Neural cell (in vitro differentiated cells): ENCODE data around the gene TFB2M. TPM values are rescaled to one million over a fixed set of nuclear protein-coding genes. Genes with fewer than 3 reads are reported as not detected.
"Not testable (repeated sequence)": the region's sequence is repeated elsewhere in the genome, so short reads cannot be mapped to it uniquely, and the experiment has no call there.

Experiments used
- H2AFZ ChIP-seq: fragments of 200-600, 300-800 bp; sonication (generic), shearing (Covaris generic); 2 replicates; pipeline ENCODE4 v1.6.0; 2014; ENCODE audit warnings: low read depth, mild to moderate bottlenecking, antibody characterized with exemption, low read length, moderate library complexity
- H3F3A ChIP-seq: fragments of 200-600 bp; shearing (Covaris generic); 2 replicates; pipeline ENCODE4 v1.6.1; 2016; ENCODE audit warnings: mild to moderate bottlenecking, moderate library complexity, mixed read lengths, antibody characterized with exemption, low read length; ENCODE audit not compliant: insufficient read depth, poor library complexity, severe bottlenecking
- H3K27ac ChIP-seq: fragments of 200-600, 300-800 bp; sonication (generic), shearing (Covaris generic); 2 replicates; pipeline ENCODE4 v1.5.1; 2014; ENCODE audit warnings: mild to moderate bottlenecking, low read length, moderate library complexity
- H3K27me3 ChIP-seq: fragments of 300-800, 200-600 bp; sonication (generic), shearing (Covaris generic); 2 replicates; pipeline ENCODE4 v1.6.0; 2014; ENCODE audit warnings: mild to moderate bottlenecking, low read depth, low read length, moderate library complexity; ENCODE audit not compliant: insufficient read depth
- H3K36me3 ChIP-seq: fragments of 300-800, 200-600 bp; sonication (generic), shearing (Covaris generic); 2 replicates; pipeline ENCODE4 v1.5.1; 2014; ENCODE audit warnings: mild to moderate bottlenecking, antibody characterized with exemption, low read length, moderate library complexity; ENCODE audit not compliant: insufficient read depth
- H3K4me2 ChIP-seq: fragments of 300-800, 200-600 bp; sonication (generic), shearing (Covaris generic); 2 replicates; pipeline ENCODE4 v1.6.0; 2014; ENCODE audit warnings: mild to moderate bottlenecking, low read length
- H3K4me3 ChIP-seq: fragments of 300-800, 200-600 bp; sonication (generic), shearing (Covaris generic); 2 replicates; pipeline ENCODE4 v1.5.1; 2014; ENCODE audit warnings: mild to moderate bottlenecking, low read length, moderate library complexity
- H3K79me2 ChIP-seq: fragments of 200-600 bp; shearing (Covaris generic); replicated peaks from 2 replicates; pipeline ENCODE4 v1.6.0; 2014; ENCODE audit warnings: mild to moderate bottlenecking, low read length, moderate library complexity; ENCODE audit not compliant: insufficient read depth
- H3K9ac ChIP-seq: fragments of 300-800, 200-600 bp; sonication (generic), shearing (Covaris generic); 2 replicates; pipeline ENCODE4 v1.6.1; 2016; ENCODE audit warnings: mild to moderate bottlenecking, low read length, mixed read lengths
- H3K9me2 ChIP-seq: fragments of 200-600 bp; shearing (Covaris generic); 2 replicates; pipeline ENCODE4 v1.6.1; 2016; ENCODE audit warnings: mild to moderate bottlenecking, low read length, mixed read lengths; ENCODE audit not compliant: insufficient read depth
- H3K9me3 ChIP-seq: fragments of 200-600, 300-800 bp; sonication (generic), shearing (Covaris generic); 2 replicates; pipeline ENCODE4 v1.6.1; 2016; ENCODE audit warnings: mild to moderate bottlenecking, mixed run types, low read length, moderate library complexity, mixed read lengths
- H4K20me1 ChIP-seq: fragments of 200-600 bp; shearing (Covaris generic); 2 replicates; pipeline ENCODE4 v1.6.1; 2016; ENCODE audit warnings: mild to moderate bottlenecking, mixed run types; ENCODE audit not compliant: insufficient read depth
- EP300 ChIP-seq: fragments of 450-650 bp; conservative IDR thresholded peaks from 2 replicates; pipeline ENCODE4 v1.6.1; 2014; ENCODE audit warnings: antibody characterized with exemption, mild to moderate bottlenecking, moderate library complexity; ENCODE audit not compliant: poor library complexity, severe bottlenecking
- EZH2 ChIP-seq: fragments of 200-600, 300-800 bp; shearing (Covaris generic), sonication (generic); IDR thresholded peaks from 2 replicates; pipeline ENCODE4 v1.6.1; 2014; ENCODE audit warnings: antibody characterized with exemption, low read length, borderline replicate concordance, mild to moderate bottlenecking; ENCODE audit not compliant: insufficient read depth, poor library complexity, severe bottlenecking
- MXI1 ChIP-seq: fragments of 450-650 bp; conservative IDR thresholded peaks from 2 replicates; pipeline ENCODE4 v1.6.1; 2014; ENCODE audit warnings: antibody characterized with exemption, mild to moderate bottlenecking; ENCODE audit not compliant: poor library complexity, severe bottlenecking
- POLR2AphosphoS5 ChIP-seq: IDR thresholded peaks from 2 replicates; pipeline ENCODE4 v1.6.1; 2012
- RAD21 ChIP-seq: fragments of 450-650 bp; conservative IDR thresholded peaks from 2 replicates; pipeline ENCODE4 v1.6.1; 2014; ENCODE audit warnings: antibody characterized with exemption, mild to moderate bottlenecking, moderate library complexity
- SMC3 ChIP-seq: fragments of 450-650 bp; conservative IDR thresholded peaks from 2 replicates; pipeline ENCODE4 v1.6.1; 2014; ENCODE audit warnings: antibody characterized with exemption, mild to moderate bottlenecking, moderate library complexity; ENCODE audit not compliant: poor library complexity
- TAF1 ChIP-seq: IDR thresholded peaks from 2 replicates; pipeline ENCODE4 v1.6.1; 2012; ENCODE audit warnings: low read depth
- polyA plus RNA-seq: library from polyadenylated mRNA; depleted of rRNA; stranded (reverse); fragments of >200 nt; gene quantifications from 2 replicates; pipeline ENCODE4 v1.2.3, GENCODE V29; 2014
- TF ChIP-seq, protein P1 (sequence below): IDR thresholded peaks from 2 replicates; pipeline ENCODE4 v1.6.1; 2012; ENCODE audit warnings: borderline replicate concordance
- TF ChIP-seq, protein P2 (sequence below): fragments of 450-650 bp; IDR thresholded peaks from 2 replicates; pipeline ENCODE4 v1.5.1; 2014; ENCODE audit warnings: antibody characterized with exemption, mild to moderate bottlenecking, moderate library complexity; ENCODE audit not compliant: poor library complexity, severe bottlenecking

Gene TFB2M
- polyA plus RNA-seq, 1 donor from 2014 or later, result 19.2 TPM

DNA sequence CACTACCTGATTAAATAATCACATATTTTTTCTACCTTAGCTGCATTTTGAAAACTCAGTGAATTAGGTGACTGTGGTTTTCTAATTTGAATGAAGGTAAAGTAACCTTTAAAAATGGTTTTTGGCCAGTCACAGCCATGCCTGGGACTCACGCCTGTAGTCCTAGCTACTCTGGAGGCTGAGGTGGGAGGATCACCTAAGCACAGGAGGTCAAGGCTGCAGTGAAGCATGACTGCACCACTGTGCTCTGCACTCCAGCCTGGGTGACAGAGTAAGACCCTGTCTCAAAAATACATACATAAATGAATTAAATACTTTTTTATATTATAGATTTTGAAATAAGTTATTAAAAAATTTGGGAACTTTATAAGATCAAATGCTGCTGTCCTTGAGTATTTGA is 5.9 kb upstream of the TFB2M start:
- no peaks in the 10 kb centered on the region for H3K9me3 ChIP-seq
- H3F3A ChIP-seq, result no peaks in the 10 kb centered on the region
- H3K36me3 ChIP-seq, result no peaks in the 10 kb centered on the region
- no peak overlapping the region for H3K4me3 ChIP-seq
- H3K4me2 ChIP-seq, result no peak overlapping the region
- H3K27ac ChIP-seq, result no peak overlapping the region
- TF ChIP-seq EZH2 (no peak), EP300 (no peak), TAF1 (no peak), POLR2AphosphoS5 (no peak), RAD21 (no peak), MXI1 (no peak), SMC3 (no peak)
- TF ChIP-seq, protein P1, sequence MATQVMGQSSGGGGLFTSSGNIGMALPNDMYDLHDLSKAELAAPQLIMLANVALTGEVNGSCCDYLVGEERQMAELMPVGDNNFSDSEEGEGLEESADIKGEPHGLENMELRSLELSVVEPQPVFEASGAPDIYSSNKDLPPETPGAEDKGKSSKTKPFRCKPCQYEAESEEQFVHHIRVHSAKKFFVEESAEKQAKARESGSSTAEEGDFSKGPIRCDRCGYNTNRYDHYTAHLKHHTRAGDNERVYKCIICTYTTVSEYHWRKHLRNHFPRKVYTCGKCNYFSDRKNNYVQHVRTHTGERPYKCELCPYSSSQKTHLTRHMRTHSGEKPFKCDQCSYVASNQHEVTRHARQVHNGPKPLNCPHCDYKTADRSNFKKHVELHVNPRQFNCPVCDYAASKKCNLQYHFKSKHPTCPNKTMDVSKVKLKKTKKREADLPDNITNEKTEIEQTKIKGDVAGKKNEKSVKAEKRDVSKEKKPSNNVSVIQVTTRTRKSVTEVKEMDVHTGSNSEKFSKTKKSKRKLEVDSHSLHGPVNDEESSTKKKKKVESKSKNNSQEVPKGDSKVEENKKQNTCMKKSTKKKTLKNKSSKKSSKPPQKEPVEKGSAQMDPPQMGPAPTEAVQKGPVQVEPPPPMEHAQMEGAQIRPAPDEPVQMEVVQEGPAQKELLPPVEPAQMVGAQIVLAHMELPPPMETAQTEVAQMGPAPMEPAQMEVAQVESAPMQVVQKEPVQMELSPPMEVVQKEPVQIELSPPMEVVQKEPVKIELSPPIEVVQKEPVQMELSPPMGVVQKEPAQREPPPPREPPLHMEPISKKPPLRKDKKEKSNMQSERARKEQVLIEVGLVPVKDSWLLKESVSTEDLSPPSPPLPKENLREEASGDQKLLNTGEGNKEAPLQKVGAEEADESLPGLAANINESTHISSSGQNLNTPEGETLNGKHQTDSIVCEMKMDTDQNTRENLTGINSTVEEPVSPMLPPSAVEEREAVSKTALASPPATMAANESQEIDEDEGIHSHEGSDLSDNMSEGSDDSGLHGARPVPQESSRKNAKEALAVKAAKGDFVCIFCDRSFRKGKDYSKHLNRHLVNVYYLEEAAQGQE, result no peak
- TF ChIP-seq, protein P2, sequence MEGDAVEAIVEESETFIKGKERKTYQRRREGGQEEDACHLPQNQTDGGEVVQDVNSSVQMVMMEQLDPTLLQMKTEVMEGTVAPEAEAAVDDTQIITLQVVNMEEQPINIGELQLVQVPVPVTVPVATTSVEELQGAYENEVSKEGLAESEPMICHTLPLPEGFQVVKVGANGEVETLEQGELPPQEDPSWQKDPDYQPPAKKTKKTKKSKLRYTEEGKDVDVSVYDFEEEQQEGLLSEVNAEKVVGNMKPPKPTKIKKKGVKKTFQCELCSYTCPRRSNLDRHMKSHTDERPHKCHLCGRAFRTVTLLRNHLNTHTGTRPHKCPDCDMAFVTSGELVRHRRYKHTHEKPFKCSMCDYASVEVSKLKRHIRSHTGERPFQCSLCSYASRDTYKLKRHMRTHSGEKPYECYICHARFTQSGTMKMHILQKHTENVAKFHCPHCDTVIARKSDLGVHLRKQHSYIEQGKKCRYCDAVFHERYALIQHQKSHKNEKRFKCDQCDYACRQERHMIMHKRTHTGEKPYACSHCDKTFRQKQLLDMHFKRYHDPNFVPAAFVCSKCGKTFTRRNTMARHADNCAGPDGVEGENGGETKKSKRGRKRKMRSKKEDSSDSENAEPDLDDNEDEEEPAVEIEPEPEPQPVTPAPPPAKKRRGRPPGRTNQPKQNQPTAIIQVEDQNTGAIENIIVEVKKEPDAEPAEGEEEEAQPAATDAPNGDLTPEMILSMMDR, result no peak
- H3K9me2 ChIP-seq, result no peaks in the 10 kb centered on the region
- no peaks in the 10 kb centered on the region for H4K20me1 ChIP-seq
- H3K79me2 ChIP-seq, result peaks cover 45% of the 10 kb centered on the region
- no peak overlapping the region for H2AFZ ChIP-seq
- H3K27me3 ChIP-seq, result no peaks in the 10 kb centered on the region
- no peak overlapping the region for H3K9ac ChIP-seq

DNA sequence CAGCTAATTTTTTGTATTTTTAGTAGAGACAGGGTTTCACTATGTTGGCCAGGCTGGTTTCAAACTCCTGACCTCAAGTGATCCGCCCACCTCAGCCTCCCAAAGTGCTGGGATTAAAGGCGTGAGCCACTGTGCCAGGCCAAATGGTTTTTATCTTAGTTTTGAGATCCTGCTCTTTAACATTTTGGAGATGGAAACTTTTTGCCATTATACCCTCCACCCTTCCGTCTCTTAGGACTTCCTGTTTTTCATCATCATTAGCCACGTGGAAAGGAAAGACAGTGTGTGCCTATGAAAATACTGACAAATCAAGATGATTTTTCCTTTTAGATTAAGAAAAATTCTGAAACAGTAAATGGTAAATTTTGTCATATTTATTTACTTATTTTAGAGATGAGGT is 5.2 kb upstream of the TFB2M start:
- not testable (repeated sequence) for H3K9ac ChIP-seq, H3K9me2 ChIP-seq, H3F3A ChIP-seq, H4K20me1 ChIP-seq, H3K4me3 ChIP-seq, H3K27me3 ChIP-seq, H2AFZ ChIP-seq, H3K27ac ChIP-seq, H3K9me3 ChIP-seq, H3K36me3 ChIP-seq, H3K4me2 ChIP-seq
- peaks cover 45% of the 10 kb centered on the region for H3K79me2 ChIP-seq
